ENCODE results near the gene FAM171A2.
"Not testable (repeated sequence)": the region's sequence is repeated elsewhere in the genome, so short reads cannot be mapped to it uniquely, and the experiment has no call there.

The FAM171A2 gene

GRCh38 chr17:44383861-44384260 is 20.2 kb upstream of the FAM171A2 start:
- no peak for DNase-seq (ENCODE audit: low read depth)

DNA sequence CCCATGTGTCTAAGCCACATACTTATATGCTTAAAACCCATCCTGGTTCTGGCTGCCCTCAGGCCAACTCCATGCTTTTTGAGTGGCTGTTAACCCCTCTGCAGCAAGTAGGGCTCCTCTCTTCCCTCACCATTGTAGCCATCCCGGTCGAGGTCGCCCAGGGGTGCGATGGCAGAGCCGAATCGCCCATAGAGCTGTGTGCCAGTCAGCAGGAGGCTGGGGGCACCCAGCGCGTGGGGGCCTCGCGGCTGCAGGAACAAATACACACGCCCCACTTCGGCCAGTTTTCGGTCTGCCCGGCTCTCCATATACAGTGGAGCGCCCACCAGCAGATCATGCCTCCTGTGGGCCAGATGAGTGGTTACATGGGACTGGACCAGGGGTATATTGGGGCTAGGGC is 19.7 kb upstream of the FAM171A2 start:
- DNase-seq (ENCODE audit: low read depth) = no peak

DNA sequence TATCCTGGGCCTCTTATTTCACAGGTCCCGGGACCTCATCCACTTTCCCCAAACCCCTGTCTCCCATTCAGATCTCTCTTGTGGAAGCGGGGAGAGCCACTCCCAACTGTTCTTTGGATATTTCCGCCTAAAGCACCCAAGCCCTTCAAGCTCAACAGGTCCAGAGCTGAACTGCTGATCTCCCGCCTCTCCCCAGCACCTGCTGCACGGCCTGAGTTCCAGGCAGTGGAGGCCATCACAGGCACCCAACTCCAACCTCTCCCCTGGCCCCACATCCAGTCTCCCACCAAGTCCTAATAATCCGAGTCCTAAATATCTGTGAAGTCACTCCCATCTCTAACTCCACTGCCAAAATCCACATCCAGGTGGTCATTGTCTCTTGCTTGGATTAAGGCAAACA is 19.3 kb upstream of the FAM171A2 start:
- DNase-seq (ENCODE audit: low read depth) = no peak

GRCh38 chr17:44381810-44382305 is 18.2 kb upstream of the FAM171A2 start:
- no peak for DNase-seq (ENCODE audit: low read depth)

- no peak for DNase-seq (ENCODE audit: low read depth)
Measured at GRCh38 chr17:44380767-44381166, 17.1 kb upstream of the FAM171A2 start.

DNA sequence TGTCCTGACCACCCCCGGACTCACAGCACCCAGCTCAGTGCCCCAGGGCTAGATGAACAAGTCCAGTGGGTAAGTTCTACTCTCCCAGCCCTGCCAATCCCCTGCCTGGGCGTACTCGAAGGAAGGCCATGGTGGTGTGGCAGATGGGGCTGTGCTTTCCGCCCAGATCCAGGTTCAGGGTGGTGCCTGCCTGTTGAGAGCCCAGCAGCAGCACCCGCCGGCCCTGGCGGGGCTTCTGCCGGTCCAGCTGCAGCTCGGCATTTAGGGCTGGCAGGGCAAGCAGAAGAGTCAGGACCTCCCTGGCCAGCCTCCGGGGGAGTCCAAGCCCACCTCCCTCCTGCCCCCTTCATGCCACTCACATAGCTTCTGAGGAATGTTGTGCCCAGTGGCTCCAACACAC is 16.2 kb upstream of the FAM171A2 start:
- DNase-seq (ENCODE audit: low read depth) = no peak

DNA sequence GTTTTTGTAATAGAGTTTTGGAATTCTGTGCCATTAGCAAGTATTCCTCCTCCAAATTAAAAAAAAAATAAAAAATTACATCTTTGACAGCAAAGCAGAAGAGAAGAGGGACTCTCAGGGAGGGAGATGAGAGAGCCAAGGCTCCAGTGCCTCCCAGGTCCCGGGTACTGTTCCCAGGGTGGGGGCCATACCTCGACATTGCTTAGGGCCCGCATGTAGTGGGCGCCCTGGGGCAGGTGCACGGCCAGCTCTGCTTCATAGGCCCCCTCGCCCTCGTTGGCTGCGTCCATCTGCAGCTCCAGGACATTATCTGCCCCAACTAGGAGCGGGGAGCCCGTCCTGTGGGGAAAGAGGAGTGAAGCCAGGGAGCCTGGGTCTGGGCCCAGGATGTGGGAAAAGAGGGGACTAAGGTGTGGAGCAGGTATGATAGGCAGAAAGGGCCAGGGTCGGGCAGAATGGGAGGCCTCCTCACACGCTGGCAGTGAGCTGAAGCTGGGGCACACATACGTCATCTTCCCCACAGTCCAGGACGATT is 14.6 kb upstream of the FAM171A2 start:
- no peak for DNase-seq (ENCODE audit: low read depth)

DNA sequence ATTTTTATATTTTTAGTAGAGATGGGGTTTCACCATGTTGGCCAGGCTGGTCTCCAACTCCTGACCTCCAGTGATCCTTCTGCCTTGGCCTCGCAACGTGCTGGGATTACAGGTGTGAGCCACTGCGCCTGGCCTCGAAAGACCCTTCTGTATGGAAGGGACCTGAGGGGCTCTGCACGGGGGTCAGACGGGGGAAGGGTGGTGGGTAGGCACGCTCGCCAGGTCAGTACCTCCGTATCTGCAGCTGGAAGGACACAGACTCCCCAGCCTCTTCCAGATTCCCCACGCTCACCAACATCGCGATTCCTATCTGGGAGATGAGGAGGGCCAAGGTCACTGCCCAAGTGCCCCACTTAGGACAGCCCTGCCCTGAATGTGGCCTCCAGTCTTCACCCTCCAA is 13.1 kb upstream of the FAM171A2 start:
- no peak for DNase-seq (ENCODE audit: low read depth)

- DNase-seq (ENCODE audit: low read depth) = peak; percentile 28
Measured at GRCh38 chr17:44376124-44376523, 12.5 kb upstream of the FAM171A2 start.

DNA sequence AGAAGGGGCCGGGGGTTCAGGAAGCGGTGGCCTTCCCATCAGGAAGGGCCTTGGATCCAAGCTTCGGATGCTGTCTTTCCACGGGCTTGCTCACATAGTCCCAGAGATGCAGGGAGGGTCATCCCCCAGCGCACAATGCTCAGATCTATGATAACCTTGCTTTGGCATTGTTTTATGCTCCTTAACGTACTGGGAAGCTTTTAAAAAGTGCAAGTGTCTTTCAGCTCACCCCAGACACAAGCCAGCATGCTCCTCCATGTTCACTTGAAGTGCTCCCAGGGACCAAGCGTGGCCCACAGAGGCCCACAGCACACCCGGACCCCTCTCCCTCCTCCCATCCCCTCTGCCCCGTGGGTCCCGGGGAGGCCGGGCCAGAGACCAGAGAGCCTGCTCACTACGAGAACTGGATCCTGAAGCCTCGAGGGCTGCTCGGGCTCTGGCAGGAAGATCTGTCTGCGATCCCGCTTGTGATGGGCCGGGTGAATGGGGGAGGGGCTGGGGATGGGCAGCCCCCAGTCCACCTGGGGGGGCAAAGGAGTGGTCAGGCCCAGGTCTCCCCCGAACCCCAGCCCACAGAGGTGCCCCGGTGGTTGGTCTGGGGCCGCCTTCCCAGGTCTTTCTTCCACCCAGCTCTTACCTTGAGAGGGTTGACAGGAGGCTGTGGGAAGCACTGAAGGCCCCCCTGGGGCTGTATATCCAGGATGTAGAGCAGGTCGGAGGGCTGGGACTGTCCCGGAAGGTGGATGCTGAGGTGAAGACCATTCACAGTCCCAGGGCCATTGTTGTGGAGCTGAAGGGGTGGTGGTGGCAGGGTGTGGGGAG is 11.8 kb upstream of the FAM171A2 start:
- no peak for DNase-seq (ENCODE audit: low read depth)

GRCh38 chr17:44374306-44375195 is 10.9 kb upstream of the FAM171A2 start:
- DNase-seq (ENCODE audit: low read depth) = no peak

DNA sequence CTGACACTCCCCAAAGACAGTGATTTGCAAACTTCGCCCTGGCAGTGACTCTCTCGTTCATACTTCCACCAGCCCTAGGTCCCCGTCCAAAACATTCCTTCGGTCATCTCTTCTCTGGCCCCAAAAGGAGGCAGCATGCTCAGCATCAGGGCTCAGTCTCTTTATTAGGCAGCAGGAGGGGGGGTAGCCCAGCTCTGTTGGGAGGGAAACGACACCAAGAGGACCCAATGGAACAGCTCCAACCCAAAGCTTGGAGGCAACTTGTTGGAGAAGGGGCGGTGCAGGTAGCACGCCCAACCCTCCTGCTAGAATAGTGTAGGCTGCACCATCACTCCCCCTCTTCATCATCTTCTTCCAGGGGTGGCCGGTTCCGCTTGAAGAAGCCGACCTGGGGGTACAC is 8.4 kb upstream of the FAM171A2 start:
- no peak for DNase-seq (ENCODE audit: low read depth)

GRCh38 chr17:44369414-44370023 is 5.9 kb upstream of the FAM171A2 start:
- not testable (repeated sequence) for DNase-seq (ENCODE audit: low read depth)

- not testable (repeated sequence) for DNase-seq (ENCODE audit: low read depth)
Measured at GRCh38 chr17:44368391-44369243, 5.0 kb upstream of the FAM171A2 start.

DNA sequence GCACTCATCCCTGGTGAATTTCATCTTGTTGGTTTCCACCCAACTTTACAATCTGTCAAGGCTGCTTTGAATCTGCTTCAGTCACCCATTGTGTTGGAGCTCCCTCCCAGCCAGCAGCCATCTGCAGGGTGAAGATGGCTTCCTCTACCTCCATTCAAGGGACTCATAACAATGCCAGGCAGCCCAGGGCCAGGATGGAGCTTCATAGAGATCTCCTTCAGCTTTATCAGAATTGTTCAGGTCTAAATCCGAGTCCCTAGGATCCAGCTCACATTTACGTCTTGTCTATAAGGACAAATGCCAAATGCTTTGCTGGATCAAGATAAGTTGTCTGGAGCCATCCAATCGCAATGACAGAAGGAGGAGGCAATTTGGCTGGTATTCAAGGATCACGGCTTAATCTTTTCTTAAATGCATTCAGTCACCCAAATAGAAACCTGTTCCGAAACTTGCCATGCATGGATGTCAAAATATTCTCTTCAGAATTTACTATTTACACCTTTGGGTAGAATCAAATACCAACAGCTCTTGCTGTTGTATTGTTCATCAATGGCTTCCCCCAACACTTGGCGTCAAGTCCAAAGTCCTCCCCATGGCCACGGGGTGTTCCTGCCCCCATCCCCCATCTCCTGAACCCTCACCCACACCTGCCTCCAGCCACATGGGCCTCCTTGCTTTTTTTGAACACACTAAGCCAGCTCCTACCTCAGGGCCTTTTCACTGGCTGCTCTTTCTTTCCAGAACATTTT is 3.8 kb upstream of the FAM171A2 start:
- no peak for DNase-seq (ENCODE audit: low read depth)

GRCh38 chr17:44365051-44365450 is 1.4 kb upstream of the FAM171A2 start:
- not testable (repeated sequence) for DNase-seq (ENCODE audit: low read depth)

DNA sequence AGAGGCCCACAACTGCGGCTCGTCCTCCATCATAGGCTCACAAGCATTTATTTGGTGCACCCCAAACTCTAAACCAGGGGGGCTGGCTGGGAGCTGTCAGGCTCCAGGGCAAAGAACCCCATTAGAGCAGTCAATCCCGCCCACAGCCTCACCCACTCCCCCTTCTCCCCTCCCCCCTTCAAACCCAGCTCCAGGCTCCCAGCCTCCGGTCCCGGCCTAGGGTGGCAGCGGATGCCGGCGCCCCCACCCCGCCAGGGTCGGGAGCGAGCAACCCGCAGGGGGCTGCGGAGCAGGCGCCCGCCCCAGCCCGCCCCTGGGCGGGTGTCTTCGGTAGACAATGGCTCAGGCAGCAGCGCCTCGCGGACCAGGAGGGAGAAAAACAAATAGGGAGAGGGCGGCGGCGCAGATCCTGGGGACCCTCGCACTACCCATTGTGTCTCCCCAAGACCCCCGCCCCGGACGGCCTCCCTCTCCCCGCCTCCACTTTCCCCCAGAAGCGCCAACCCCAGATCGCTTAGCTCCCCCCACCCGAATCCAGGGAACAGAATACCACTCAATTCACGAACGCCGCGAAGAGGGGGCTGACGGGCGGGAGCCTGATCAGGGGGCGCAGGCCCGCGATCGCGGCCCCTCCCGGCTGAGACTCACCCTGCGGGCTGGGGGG is 572 bp downstream of the FAM171A2 start:
- DNase-seq (ENCODE audit: low read depth) = no peak

DNA sequence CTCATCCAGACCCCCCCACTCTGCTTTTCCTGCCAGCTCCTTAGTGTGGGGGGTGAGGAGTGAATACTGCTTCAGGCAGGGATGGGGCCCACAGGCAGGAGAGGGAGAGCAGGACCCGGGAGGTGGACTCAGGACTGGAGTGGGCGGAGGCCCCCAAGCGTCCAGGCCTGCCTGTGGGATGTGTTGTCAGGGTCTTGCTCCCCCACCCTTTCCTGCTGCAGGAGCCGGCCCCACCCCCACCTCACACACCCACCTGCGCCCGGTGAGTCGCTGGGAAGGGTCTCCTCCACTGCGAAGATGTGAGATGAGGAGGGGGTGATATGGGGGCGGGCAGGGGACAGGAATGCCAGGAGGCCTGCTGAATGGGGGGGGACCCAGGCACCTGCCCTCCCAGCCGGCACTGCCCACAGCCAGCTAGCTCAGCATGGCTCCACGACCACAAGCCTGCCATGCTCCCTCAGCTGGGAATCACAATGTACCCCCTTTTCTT is 1.1 kb downstream of the FAM171A2 start:
- no peak for DNase-seq (ENCODE audit: low read depth)

DNA sequence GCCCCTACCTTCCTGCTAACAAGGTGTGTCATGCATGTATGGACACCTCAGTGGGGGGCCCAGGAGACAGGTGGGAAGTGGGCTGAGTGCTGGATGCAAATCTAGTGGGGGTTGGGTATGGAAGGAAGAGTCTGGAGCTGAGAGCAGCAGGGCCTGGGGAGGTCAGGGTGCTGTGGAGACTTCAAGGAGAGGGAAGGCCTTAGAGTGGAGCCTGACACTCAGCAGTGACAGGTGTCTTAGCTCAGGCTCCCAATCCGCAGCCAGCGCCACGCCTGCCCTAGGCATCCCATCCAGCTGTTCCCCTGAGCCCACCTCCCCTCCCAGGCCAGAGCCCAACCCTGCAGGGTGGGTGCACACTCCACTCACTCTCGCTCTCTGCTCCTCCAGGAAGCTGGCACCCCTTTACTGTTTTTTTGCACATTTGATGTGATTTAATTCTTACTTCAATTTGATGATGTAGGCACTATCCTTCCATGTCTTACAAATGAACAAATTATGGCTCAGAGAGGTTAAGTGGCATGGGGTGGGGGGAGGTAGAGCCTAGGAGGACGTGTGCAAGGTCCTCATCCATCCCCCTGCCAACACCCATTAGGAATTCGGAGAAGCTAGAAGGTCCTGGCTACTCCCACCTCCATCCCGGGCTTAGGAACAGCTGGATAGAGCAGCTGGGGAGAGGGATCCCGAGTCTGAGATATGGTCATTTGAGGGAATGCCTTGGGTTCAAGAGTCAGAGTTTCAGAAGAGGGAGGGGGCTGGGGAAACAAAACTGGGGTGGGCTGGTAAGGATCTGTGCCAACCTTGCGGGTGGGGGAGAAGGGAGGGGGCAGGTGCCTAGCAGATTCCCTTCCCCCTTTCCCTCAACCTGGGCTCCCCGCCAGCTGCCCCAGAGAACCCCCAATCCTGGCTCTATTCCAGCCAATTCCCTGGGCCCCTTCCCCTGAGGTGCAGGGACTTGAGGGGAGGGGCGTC is 2.1 kb downstream of the FAM171A2 start:
- DNase-seq (ENCODE audit: low read depth) = no peak

Measured in fibroblast of the conjunctiva (primary cell).